Liver (tissue), 9 donors: ENCODE data around the gene ALG8. TPM values are rescaled to one million over a fixed set of nuclear protein-coding genes. Genes with fewer than 3 reads are reported as not detected.

Experiments used
- DNase-seq: peaks from one replicate; pipeline ENCODE4 v3.0.0-alpha.2; 2017; ENCODE audit warnings: low spot score
- H3K27ac ChIP-seq, 2 donors: one replicate each; pipeline ENCODE4 v1.7.0; 2013; ENCODE audit warnings: inconsistent platforms in 2 of 2, low read length in 2 of 2, control low read depth in 1 of 2, low read depth in 1 of 2, mild to moderate bottlenecking in 1 of 2
- H3K27me3 ChIP-seq, 4 donors: one replicate each; pipeline versions ENCODE4 v1.6.1 to v1.7.0; 2013; ENCODE audit warnings: low read length in 3 of 4, inconsistent platforms in 1 of 4, mild to moderate bottlenecking in 1 of 4, moderate library complexity in 1 of 4; ENCODE audit not compliant: control insufficient read depth in 4 of 4, insufficient read depth in 4 of 4
- H3K36me3 ChIP-seq, 4 donors: one replicate each; pipeline versions ENCODE4 v1.6.1 to v1.7.0; 2013; ENCODE audit warnings: low read length in 3 of 4, mild to moderate bottlenecking in 3 of 4, low read depth in 1 of 4, moderate library complexity in 1 of 4; ENCODE audit not compliant: control insufficient read depth in 4 of 4, insufficient read depth in 3 of 4
- H3K4me1 ChIP-seq, 4 donors: one replicate each; pipeline versions ENCODE4 v1.6.1 to v1.7.0; 2013; ENCODE audit warnings: low read length in 3 of 4, mild to moderate bottlenecking in 3 of 4, moderate library complexity in 1 of 4; ENCODE audit not compliant: control insufficient read depth in 4 of 4, insufficient read depth in 4 of 4
- H3K4me3 ChIP-seq, 3 donors: one replicate each; pipeline versions ENCODE4 v1.6.1 to v1.7.0; 2013; ENCODE audit warnings: low read length in 3 of 3, control low read depth in 1 of 3, low read depth in 1 of 3, mild to moderate bottlenecking in 1 of 3
- H3K9ac ChIP-seq, 2 donors: one replicate each; pipeline ENCODE4 v1.7.0; 2013; ENCODE audit warnings: low read length in 2 of 2, mild to moderate bottlenecking in 2 of 2, moderate library complexity in 2 of 2, control low read depth in 1 of 2, low read depth in 1 of 2
- H3K9me3 ChIP-seq, 4 donors: one replicate each; pipeline versions ENCODE4 v1.6.1 to v1.7.0; 2013; ENCODE audit warnings: low read length in 3 of 4; ENCODE audit not compliant: control insufficient read depth in 4 of 4
- GABPA ChIP-seq, 2 donors: IDR thresholded peaks in 1 of 2; conservative IDR thresholded peaks in 1 of 2; 2 replicates each; pipeline ENCODE4 v1.6.1; 2016; ENCODE audit warnings: antibody characterized with exemption in 2 of 2, mild to moderate bottlenecking in 1 of 2, moderate library complexity in 1 of 2
- HNF4A ChIP-seq, 2 donors: conservative IDR thresholded peaks; 2 replicates each; pipeline ENCODE4 v1.6.1; 2016; ENCODE audit warnings: antibody characterized with exemption in 2 of 2, mild to moderate bottlenecking in 2 of 2
- HNF4G ChIP-seq: IDR thresholded peaks from 2 replicates; pipeline ENCODE4 v1.6.1; 2016; ENCODE audit warnings: antibody characterized with exemption
- RAD21 ChIP-seq, 2 donors: IDR thresholded peaks; 2 replicates each; pipeline ENCODE4 v1.6.1; 2016; ENCODE audit warnings: antibody characterized with exemption in 2 of 2, mild to moderate bottlenecking in 2 of 2
- RXRA ChIP-seq, 2 donors: IDR thresholded peaks; 2 replicates each; pipeline ENCODE4 v1.6.1; 2017 to 2018; ENCODE audit warnings: antibody characterized with exemption in 2 of 2, mild to moderate bottlenecking in 1 of 2
- YY1 ChIP-seq: IDR thresholded peaks from 2 replicates; pipeline ENCODE4 v1.6.1; 2016; ENCODE audit warnings: antibody characterized with exemption, mild to moderate bottlenecking
- WGBS: extraction: QIAGEN DNeasy Blood & Tissue Kit; methylation state at CpG from one replicate; pipeline ENCODE4 v1.1.7; 2013; 5-methylcytosine and 5-hydroxymethylcytosine counted together
- polyA plus RNA-seq, 2 donors: library from polyadenylated mRNA; stranded (reverse) in 1 of 2; unstranded in 1 of 2; fragments of 200-250 nt in 1 of 2; fragments of >200 nt in 1 of 2; fragmentation: Nextera tagmentation in 1 of 2; extraction: Ambion mirVana in 1 of 2; gene quantifications; one replicate each; pipeline versions ENCODE4 v1.2.1 to v1.2.3, GENCODE V29; 2013 to 2015
- total RNA-seq, 2 donors: library from RNA; depleted of rRNA; stranded (reverse); fragments of >200 nt; gene quantifications; one replicate each; pipeline ENCODE4 v1.2.3, GENCODE V29; 2014
- TF ChIP-seq, protein P1 (sequence below): IDR thresholded peaks from 2 replicates; pipeline ENCODE4 v1.6.1; 2016; ENCODE audit warnings: antibody characterized with exemption, mild to moderate bottlenecking
- TF ChIP-seq, protein P2 (sequence below): fragments of 150-350 bp; IDR thresholded peaks from 2 replicates; pipeline ENCODE4 v1.5.1; 2017; ENCODE audit warnings: improper control_type of control experiment, low read depth, low read length; ENCODE audit not compliant: missing input control
- TF ChIP-seq, protein P3 (sequence below): IDR thresholded peaks from 2 replicates; pipeline ENCODE4 v1.6.1; 2016; ENCODE audit warnings: antibody characterized with exemption
- TF ChIP-seq, protein P4 (sequence below): IDR thresholded peaks from 2 replicates; pipeline ENCODE4 v1.6.1; 2016; ENCODE audit warnings: antibody characterized with exemption
- donor health status: healthy.
- donor health status: healthy.
- donor health status: healthy.
- donor health status: healthy.
- donor health status: healthy.

The ALG8 gene
- total and polyA plus RNA-seq, 4 donors: 29.4 to 46.0 (median 38.0) TPM

DNA sequence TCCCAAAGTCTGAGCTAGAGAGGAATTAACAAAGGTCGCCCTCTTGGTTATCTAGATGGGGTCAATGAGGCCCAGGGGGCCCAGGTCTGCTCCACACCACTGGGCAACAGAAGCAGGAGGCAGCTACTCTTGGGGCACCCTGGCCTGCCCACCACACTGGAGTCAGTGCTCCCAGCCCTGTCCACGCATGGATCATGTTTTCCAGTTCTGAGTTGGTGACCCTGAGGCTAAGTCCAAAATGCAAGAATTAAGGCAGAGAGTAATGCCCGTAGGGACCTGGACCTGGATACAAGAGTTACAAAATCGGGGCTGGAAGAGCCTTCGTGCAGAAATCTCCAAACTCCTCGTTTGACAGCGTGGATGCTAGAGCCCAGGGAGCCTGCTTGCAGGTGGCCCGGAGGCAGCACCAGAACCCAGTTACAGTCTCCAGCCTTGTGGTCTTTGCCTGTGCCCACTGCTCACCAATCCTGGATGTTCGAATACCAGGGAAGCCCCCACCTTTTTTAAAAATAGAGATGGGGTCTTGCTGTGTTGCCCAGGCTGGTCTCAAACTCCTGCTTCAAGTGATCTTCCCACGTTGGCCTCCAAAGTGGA is 81.9 kb downstream of the ALG8 start (continued):
- TF ChIP-seq, protein P1, sequence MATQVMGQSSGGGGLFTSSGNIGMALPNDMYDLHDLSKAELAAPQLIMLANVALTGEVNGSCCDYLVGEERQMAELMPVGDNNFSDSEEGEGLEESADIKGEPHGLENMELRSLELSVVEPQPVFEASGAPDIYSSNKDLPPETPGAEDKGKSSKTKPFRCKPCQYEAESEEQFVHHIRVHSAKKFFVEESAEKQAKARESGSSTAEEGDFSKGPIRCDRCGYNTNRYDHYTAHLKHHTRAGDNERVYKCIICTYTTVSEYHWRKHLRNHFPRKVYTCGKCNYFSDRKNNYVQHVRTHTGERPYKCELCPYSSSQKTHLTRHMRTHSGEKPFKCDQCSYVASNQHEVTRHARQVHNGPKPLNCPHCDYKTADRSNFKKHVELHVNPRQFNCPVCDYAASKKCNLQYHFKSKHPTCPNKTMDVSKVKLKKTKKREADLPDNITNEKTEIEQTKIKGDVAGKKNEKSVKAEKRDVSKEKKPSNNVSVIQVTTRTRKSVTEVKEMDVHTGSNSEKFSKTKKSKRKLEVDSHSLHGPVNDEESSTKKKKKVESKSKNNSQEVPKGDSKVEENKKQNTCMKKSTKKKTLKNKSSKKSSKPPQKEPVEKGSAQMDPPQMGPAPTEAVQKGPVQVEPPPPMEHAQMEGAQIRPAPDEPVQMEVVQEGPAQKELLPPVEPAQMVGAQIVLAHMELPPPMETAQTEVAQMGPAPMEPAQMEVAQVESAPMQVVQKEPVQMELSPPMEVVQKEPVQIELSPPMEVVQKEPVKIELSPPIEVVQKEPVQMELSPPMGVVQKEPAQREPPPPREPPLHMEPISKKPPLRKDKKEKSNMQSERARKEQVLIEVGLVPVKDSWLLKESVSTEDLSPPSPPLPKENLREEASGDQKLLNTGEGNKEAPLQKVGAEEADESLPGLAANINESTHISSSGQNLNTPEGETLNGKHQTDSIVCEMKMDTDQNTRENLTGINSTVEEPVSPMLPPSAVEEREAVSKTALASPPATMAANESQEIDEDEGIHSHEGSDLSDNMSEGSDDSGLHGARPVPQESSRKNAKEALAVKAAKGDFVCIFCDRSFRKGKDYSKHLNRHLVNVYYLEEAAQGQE: no peak
- TF ChIP-seq HNF4G: peak; percentile 95
- no peak for TF ChIP-seq GABPA (IDR thresholded peaks at IDR 0.05 in 1 of 2, conservative IDR thresholded peaks at IDR 0.05 in 1 of 2)
- TF ChIP-seq YY1: peak; percentile 35
- TF ChIP-seq RXRA (IDR thresholded peaks at IDR 0.05): peak; percentile 100

DNA sequence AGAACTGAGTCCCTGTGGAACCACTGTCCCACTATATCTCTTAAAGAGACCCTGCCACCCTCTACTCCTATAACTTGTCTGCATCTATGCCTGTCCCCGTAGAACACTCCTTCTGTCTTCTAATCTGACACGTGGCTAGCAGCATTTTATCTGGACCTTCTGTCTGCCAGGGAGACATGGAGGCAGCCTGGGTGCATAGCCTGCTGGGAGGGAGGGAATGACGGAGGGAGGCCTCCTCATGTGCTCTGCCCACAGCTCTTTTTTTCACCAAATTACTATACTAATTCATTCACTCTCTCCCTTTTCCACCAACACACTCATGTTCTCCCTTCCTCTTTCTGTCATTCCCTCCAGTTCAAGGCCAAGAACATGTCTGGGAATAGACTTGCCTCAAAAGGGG is 83.3 kb downstream of the ALG8 start:
- Histone ChIP-seq H3K27ac (peak overlapping the region in 1 of 2 donors; percentile 17), H3K27me3 (no peaks in the 10 kb centered on the region), H3K4me3 (no peak overlapping the region), H3K36me3 (no peaks in the 10 kb centered on the region), H3K9me3 (no peaks in the 10 kb centered on the region), H3K4me1 (peaks cover 4 to 37% (median 21%) of the 10 kb centered on the region in 4 donors), H3K9ac (no peak overlapping the region)
- TF ChIP-seq, protein P2, sequence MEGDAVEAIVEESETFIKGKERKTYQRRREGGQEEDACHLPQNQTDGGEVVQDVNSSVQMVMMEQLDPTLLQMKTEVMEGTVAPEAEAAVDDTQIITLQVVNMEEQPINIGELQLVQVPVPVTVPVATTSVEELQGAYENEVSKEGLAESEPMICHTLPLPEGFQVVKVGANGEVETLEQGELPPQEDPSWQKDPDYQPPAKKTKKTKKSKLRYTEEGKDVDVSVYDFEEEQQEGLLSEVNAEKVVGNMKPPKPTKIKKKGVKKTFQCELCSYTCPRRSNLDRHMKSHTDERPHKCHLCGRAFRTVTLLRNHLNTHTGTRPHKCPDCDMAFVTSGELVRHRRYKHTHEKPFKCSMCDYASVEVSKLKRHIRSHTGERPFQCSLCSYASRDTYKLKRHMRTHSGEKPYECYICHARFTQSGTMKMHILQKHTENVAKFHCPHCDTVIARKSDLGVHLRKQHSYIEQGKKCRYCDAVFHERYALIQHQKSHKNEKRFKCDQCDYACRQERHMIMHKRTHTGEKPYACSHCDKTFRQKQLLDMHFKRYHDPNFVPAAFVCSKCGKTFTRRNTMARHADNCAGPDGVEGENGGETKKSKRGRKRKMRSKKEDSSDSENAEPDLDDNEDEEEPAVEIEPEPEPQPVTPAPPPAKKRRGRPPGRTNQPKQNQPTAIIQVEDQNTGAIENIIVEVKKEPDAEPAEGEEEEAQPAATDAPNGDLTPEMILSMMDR: no peak
- TF ChIP-seq, protein P1: no peak
- TF ChIP-seq GABPA (IDR thresholded peaks at IDR 0.05 in 1 of 2, conservative IDR thresholded peaks at IDR 0.05 in 1 of 2) (no peak), RXRA (IDR thresholded peaks at IDR 0.05) (no peak), HNF4A (conservative IDR thresholded peaks at IDR 0.05) (no peak), RAD21 (IDR thresholded peaks at IDR 0.05) (no peak)
- TF ChIP-seq, protein P3, sequence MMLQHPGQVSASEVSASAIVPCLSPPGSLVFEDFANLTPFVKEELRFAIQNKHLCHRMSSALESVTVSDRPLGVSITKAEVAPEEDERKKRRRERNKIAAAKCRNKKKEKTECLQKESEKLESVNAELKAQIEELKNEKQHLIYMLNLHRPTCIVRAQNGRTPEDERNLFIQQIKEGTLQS: no peak
- TF ChIP-seq, protein P4, sequence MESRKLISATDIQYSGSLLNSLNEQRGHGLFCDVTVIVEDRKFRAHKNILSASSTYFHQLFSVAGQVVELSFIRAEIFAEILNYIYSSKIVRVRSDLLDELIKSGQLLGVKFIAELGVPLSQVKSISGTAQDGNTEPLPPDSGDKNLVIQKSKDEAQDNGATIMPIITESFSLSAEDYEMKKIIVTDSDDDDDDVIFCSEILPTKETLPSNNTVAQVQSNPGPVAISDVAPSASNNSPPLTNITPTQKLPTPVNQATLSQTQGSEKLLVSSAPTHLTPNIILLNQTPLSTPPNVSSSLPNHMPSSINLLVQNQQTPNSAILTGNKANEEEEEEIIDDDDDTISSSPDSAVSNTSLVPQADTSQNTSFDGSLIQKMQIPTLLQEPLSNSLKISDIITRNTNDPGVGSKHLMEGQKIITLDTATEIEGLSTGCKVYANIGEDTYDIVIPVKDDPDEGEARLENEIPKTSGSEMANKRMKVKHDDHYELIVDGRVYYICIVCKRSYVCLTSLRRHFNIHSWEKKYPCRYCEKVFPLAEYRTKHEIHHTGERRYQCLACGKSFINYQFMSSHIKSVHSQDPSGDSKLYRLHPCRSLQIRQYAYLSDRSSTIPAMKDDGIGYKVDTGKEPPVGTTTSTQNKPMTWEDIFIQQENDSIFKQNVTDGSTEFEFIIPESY: no peak
- no peak for DNase-seq
- 85% methylated on average over 3 of the region's 3 CpGs for WGBS
